Liver (tissue), 9 donors: ENCODE results near the gene NPRL2. TPM values are rescaled to one million over a fixed set of nuclear protein-coding genes. Genes with fewer than 3 reads are reported as not detected.
A peak's percentile ranks its signal among the peaks of the same experiment; 100 is the strongest.

Source experiments
- DNase-seq: peaks from one replicate; pipeline ENCODE4 v3.0.0-alpha.2; 2017; ENCODE audit warnings: low spot score
- H3K27ac ChIP-seq, 2 donors: one replicate each; pipeline ENCODE4 v1.7.0; 2013; ENCODE audit warnings: inconsistent platforms in 2 of 2, low read length in 2 of 2, control low read depth in 1 of 2, low read depth in 1 of 2, mild to moderate bottlenecking in 1 of 2
- H3K27me3 ChIP-seq, 4 donors: one replicate each; pipeline versions ENCODE4 v1.6.1 to v1.7.0; 2013; ENCODE audit warnings: low read length in 3 of 4, inconsistent platforms in 1 of 4, mild to moderate bottlenecking in 1 of 4, moderate library complexity in 1 of 4; ENCODE audit not compliant: control insufficient read depth in 4 of 4, insufficient read depth in 4 of 4
- H3K36me3 ChIP-seq, 4 donors: one replicate each; pipeline versions ENCODE4 v1.6.1 to v1.7.0; 2013; ENCODE audit warnings: low read length in 3 of 4, mild to moderate bottlenecking in 3 of 4, low read depth in 1 of 4, moderate library complexity in 1 of 4; ENCODE audit not compliant: control insufficient read depth in 4 of 4, insufficient read depth in 3 of 4
- H3K4me1 ChIP-seq, 4 donors: one replicate each; pipeline versions ENCODE4 v1.6.1 to v1.7.0; 2013; ENCODE audit warnings: low read length in 3 of 4, mild to moderate bottlenecking in 3 of 4, moderate library complexity in 1 of 4; ENCODE audit not compliant: control insufficient read depth in 4 of 4, insufficient read depth in 4 of 4
- H3K4me3 ChIP-seq, 3 donors: one replicate each; pipeline versions ENCODE4 v1.6.1 to v1.7.0; 2013; ENCODE audit warnings: low read length in 3 of 3, control low read depth in 1 of 3, low read depth in 1 of 3, mild to moderate bottlenecking in 1 of 3
- H3K9ac ChIP-seq, 2 donors: one replicate each; pipeline ENCODE4 v1.7.0; 2013; ENCODE audit warnings: low read length in 2 of 2, mild to moderate bottlenecking in 2 of 2, moderate library complexity in 2 of 2, control low read depth in 1 of 2, low read depth in 1 of 2
- H3K9me3 ChIP-seq, 4 donors: one replicate each; pipeline versions ENCODE4 v1.6.1 to v1.7.0; 2013; ENCODE audit warnings: low read length in 3 of 4; ENCODE audit not compliant: control insufficient read depth in 4 of 4
- EGR1 ChIP-seq, 2 donors: IDR thresholded peaks; 2 replicates each; pipeline ENCODE4 v1.6.1; 2016 to 2018; ENCODE audit warnings: antibody characterized with exemption in 2 of 2, low read depth in 2 of 2
- FOXA1 ChIP-seq: IDR thresholded peaks from 2 replicates; pipeline ENCODE4 v1.6.1; 2016; ENCODE audit warnings: antibody characterized with exemption
- FOXA2 ChIP-seq: IDR thresholded peaks from 2 replicates; pipeline ENCODE4 v1.6.1; 2016; ENCODE audit warnings: antibody characterized with exemption
- GABPA ChIP-seq, 2 donors: IDR thresholded peaks in 1 of 2; conservative IDR thresholded peaks in 1 of 2; 2 replicates each; pipeline ENCODE4 v1.6.1; 2016; ENCODE audit warnings: antibody characterized with exemption in 2 of 2, mild to moderate bottlenecking in 1 of 2, moderate library complexity in 1 of 2
- HNF4A ChIP-seq, 2 donors: conservative IDR thresholded peaks; 2 replicates each; pipeline ENCODE4 v1.6.1; 2016; ENCODE audit warnings: antibody characterized with exemption in 2 of 2, mild to moderate bottlenecking in 2 of 2
- JUND ChIP-seq, 2 donors: IDR thresholded peaks; 2 replicates each; pipeline ENCODE4 v1.6.1; 2016; ENCODE audit warnings: antibody characterized with exemption in 2 of 2
- NR2F2 ChIP-seq: IDR thresholded peaks from 2 replicates; pipeline ENCODE4 v1.6.1; 2016; ENCODE audit warnings: antibody characterized with exemption
- RAD21 ChIP-seq, 2 donors: IDR thresholded peaks; 2 replicates each; pipeline ENCODE4 v1.6.1; 2016; ENCODE audit warnings: antibody characterized with exemption in 2 of 2, mild to moderate bottlenecking in 2 of 2
- RXRA ChIP-seq, 2 donors: IDR thresholded peaks; 2 replicates each; pipeline ENCODE4 v1.6.1; 2017 to 2018; ENCODE audit warnings: antibody characterized with exemption in 2 of 2, mild to moderate bottlenecking in 1 of 2
- TAF1 ChIP-seq: conservative IDR thresholded peaks from 2 replicates; pipeline ENCODE4 v1.6.1; 2016; ENCODE audit warnings: antibody characterized with exemption, mild to moderate bottlenecking
- YY1 ChIP-seq: IDR thresholded peaks from 2 replicates; pipeline ENCODE4 v1.6.1; 2016; ENCODE audit warnings: antibody characterized with exemption, mild to moderate bottlenecking
- WGBS: extraction: QIAGEN DNeasy Blood & Tissue Kit; methylation state at CpG from one replicate; pipeline ENCODE4 v1.1.7; 2013; 5-methylcytosine and 5-hydroxymethylcytosine counted together
- polyA plus RNA-seq, 2 donors: library from polyadenylated mRNA; stranded (reverse) in 1 of 2; unstranded in 1 of 2; fragments of 200-250 nt in 1 of 2; fragments of >200 nt in 1 of 2; fragmentation: Nextera tagmentation in 1 of 2; extraction: Ambion mirVana in 1 of 2; gene quantifications; one replicate each; pipeline versions ENCODE4 v1.2.1 to v1.2.3, GENCODE V29; 2013 to 2015
- total RNA-seq, 2 donors: library from RNA; depleted of rRNA; stranded (reverse); fragments of >200 nt; gene quantifications; one replicate each; pipeline ENCODE4 v1.2.3, GENCODE V29; 2014
- TF ChIP-seq, protein P1 (sequence below): IDR thresholded peaks from 2 replicates; pipeline ENCODE4 v1.6.1; 2016; ENCODE audit warnings: antibody characterized with exemption
- TF ChIP-seq, protein P2 (sequence below): IDR thresholded peaks from 2 replicates; pipeline ENCODE4 v1.6.1; 2016; ENCODE audit warnings: antibody characterized with exemption, mild to moderate bottlenecking
- TF ChIP-seq, protein P3 (sequence below): fragments of 150-350 bp; IDR thresholded peaks from 2 replicates; pipeline ENCODE4 v1.5.1; 2017; ENCODE audit warnings: improper control_type of control experiment, low read depth, low read length; ENCODE audit not compliant: missing input control
- TF ChIP-seq, protein P4 (sequence below): IDR thresholded peaks from 2 replicates; pipeline ENCODE4 v1.6.1; 2016; ENCODE audit warnings: antibody characterized with exemption
- TF ChIP-seq, protein P5 (sequence below): IDR thresholded peaks from 2 replicates; pipeline ENCODE4 v1.6.1; 2016; ENCODE audit warnings: antibody characterized with exemption
- donor health status: healthy.
- donor health status: healthy.
- donor health status: healthy.
- donor health status: healthy.
- donor health status: healthy.

Gene NPRL2
- total and polyA plus RNA-seq, 4 donors = 11.3 to 17.3 (median 14.0) TPM

DNA sequence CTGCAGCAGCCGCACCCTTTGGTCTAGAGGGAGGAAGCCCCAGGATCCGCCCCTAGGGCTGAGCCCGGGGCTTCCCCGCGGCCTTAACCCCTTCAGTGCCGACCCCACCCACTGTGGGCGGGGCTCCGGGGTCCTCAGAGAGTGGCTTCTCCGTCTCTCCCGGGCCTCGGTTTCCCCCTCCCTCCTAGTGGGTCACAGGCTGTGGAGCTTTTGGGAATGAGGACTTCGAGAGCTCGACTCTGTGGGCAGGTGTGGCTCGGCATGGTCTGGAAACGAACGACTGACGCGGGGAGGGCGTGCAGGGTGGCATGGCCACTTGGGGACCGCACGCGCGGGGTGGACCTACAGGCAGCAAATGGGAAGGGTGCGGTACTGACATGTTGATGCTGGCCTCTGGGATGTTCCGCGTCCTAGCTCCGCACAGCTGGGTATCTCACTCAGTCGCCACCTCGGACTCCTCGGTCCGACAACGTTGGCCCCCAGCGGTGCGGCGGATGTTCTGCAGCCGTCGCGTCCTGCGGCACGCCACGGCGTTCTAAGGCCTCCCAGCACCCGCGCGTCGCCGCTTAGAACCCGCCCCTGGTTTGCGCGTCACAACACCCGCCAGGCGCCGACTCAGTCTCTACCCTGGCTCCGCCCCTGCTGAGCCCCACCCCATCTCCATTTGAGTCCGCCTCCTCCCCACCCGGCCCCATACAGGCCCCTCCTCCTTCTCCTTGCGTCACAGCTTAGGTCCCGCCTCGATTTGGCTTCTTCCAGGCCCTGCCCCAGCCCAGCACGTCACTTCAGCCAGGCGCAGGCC lies 51.5 kb downstream of the NPRL2 start, which contains the start of the genes HYAL3 and NAA80:
TSS of gene HYAL3 (minus strand) at position 570 of the 802 bp plus-strand sequence. CDS start 3,803 bp downstream, outside the sequence.
TSS of gene NAA80 (minus strand) at position 570 of the 802 bp plus-strand sequence. CDS start 1,942 bp downstream, outside the sequence.
- no peaks in the 10 kb centered on the region for H3K9me3 ChIP-seq
- DNase-seq = peak; percentile 99
- H3K9ac ChIP-seq = peak within 1 kb of the TSS; percentile 81 to 90
- H3K27me3 ChIP-seq = no peaks in the 10 kb centered on the region
- TF ChIP-seq RAD21 (IDR thresholded peaks at IDR 0.05) = no peak
- TF ChIP-seq TAF1 = peak; percentile 66
- TF ChIP-seq FOXA1 = no peak
- peak; percentile 55 for TF ChIP-seq YY1
- TF ChIP-seq, protein P1, sequence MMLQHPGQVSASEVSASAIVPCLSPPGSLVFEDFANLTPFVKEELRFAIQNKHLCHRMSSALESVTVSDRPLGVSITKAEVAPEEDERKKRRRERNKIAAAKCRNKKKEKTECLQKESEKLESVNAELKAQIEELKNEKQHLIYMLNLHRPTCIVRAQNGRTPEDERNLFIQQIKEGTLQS = peak; percentile 69
- TF ChIP-seq HNF4A (conservative IDR thresholded peaks at IDR 0.05) = no peak
- TF ChIP-seq, protein P2, sequence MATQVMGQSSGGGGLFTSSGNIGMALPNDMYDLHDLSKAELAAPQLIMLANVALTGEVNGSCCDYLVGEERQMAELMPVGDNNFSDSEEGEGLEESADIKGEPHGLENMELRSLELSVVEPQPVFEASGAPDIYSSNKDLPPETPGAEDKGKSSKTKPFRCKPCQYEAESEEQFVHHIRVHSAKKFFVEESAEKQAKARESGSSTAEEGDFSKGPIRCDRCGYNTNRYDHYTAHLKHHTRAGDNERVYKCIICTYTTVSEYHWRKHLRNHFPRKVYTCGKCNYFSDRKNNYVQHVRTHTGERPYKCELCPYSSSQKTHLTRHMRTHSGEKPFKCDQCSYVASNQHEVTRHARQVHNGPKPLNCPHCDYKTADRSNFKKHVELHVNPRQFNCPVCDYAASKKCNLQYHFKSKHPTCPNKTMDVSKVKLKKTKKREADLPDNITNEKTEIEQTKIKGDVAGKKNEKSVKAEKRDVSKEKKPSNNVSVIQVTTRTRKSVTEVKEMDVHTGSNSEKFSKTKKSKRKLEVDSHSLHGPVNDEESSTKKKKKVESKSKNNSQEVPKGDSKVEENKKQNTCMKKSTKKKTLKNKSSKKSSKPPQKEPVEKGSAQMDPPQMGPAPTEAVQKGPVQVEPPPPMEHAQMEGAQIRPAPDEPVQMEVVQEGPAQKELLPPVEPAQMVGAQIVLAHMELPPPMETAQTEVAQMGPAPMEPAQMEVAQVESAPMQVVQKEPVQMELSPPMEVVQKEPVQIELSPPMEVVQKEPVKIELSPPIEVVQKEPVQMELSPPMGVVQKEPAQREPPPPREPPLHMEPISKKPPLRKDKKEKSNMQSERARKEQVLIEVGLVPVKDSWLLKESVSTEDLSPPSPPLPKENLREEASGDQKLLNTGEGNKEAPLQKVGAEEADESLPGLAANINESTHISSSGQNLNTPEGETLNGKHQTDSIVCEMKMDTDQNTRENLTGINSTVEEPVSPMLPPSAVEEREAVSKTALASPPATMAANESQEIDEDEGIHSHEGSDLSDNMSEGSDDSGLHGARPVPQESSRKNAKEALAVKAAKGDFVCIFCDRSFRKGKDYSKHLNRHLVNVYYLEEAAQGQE = no peak
- TF ChIP-seq, protein P3, sequence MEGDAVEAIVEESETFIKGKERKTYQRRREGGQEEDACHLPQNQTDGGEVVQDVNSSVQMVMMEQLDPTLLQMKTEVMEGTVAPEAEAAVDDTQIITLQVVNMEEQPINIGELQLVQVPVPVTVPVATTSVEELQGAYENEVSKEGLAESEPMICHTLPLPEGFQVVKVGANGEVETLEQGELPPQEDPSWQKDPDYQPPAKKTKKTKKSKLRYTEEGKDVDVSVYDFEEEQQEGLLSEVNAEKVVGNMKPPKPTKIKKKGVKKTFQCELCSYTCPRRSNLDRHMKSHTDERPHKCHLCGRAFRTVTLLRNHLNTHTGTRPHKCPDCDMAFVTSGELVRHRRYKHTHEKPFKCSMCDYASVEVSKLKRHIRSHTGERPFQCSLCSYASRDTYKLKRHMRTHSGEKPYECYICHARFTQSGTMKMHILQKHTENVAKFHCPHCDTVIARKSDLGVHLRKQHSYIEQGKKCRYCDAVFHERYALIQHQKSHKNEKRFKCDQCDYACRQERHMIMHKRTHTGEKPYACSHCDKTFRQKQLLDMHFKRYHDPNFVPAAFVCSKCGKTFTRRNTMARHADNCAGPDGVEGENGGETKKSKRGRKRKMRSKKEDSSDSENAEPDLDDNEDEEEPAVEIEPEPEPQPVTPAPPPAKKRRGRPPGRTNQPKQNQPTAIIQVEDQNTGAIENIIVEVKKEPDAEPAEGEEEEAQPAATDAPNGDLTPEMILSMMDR = peak; percentile 33
- no peak for TF ChIP-seq RXRA (IDR thresholded peaks at IDR 0.05)
- no peak for TF ChIP-seq GABPA (IDR thresholded peaks at IDR 0.05 in 1 of 2, conservative IDR thresholded peaks at IDR 0.05 in 1 of 2)
- no peak for TF ChIP-seq EGR1 (IDR thresholded peaks at IDR 0.05; ENCODE audit: low read depth in 2 of 2)
- TF ChIP-seq, protein P4, sequence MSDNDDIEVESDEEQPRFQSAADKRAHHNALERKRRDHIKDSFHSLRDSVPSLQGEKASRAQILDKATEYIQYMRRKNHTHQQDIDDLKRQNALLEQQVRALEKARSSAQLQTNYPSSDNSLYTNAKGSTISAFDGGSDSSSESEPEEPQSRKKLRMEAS = no peak
- under 1% methylated on average over 61 of the region's 61 CpGs for WGBS
- peak within 1 kb of the TSS; percentile 54 to 86 (median 67) for H3K4me3 ChIP-seq
- peaks cover 0 to 3% (median 0%) of the 10 kb centered on the region in 4 donors for H3K36me3 ChIP-seq
- peak within 1 kb of the TSS; percentile 84 to 95 for H3K27ac ChIP-seq
- H3K4me1 ChIP-seq = peaks cover 12 to 49% (median 31%) of the 10 kb centered on the region in 4 donors

DNA sequence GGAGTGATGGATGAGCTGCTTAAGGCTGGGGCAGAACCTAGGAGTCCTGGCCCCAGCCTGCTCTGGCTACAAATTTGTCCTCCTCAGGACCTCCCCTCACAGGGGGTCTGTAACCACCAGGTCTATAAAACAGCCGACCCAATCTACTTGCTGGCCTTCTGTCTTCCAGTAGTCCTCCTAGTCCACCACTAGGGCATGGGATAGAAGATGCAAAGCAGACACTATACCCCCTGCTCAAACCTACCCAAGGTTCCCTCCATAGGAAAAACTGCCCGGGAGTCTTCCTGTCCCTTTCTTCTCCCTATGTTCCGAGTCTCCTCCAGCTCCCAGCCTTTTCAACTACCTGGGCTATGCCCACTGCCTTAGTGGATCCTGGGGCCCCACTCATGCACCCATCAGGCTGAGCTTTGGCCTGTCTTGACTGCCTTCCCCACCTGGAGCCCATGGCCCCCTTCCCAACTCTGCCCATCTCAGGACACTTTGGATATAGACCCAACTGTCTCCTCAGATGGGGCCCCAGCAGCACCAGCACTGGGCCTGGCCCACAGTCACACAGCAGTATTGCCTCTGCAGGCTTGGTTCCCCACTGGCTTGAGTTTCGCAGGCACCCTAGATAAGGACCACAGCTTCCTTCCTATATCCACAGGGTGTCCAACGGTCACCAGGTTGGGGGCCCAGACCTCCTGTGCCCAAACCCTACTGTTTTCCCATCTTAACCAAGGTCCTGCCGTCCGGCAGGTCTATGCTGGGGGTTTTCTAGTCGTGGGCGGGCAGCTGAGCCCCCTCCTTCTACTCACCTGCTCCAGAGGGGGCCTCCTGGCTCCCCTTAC lies 52.5 kb downstream of the NPRL2 start:
- Histone ChIP-seq H3K36me3 (peaks cover 0 to 3% (median 0%) of the 10 kb centered on the region in 4 donors), H3K4me1 (peaks cover 10 to 46% (median 27%) of the 10 kb centered on the region in 4 donors), H3K27ac (peak overlapping the region; percentile 84 to 95), H3K9me3 (no peaks in the 10 kb centered on the region), H3K27me3 (no peaks in the 10 kb centered on the region), H3K4me3 (peak overlapping the region in 2 of 3 donors; percentile 54 to 67), H3K9ac (peak overlapping the region; percentile 81 to 90)
- DNase-seq = peak; percentile 50
- 66% methylated on average over 9 of the region's 9 CpGs for WGBS
- TF ChIP-seq, protein P3 = peak; percentile 9
- TF ChIP-seq FOXA1 (no peak), FOXA2 (no peak), GABPA (IDR thresholded peaks at IDR 0.05 in 1 of 2, conservative IDR thresholded peaks at IDR 0.05 in 1 of 2) (no peak), JUND (IDR thresholded peaks at IDR 0.05) (no peak), NR2F2 (no peak), YY1 (no peak)
- TF ChIP-seq, protein P5, sequence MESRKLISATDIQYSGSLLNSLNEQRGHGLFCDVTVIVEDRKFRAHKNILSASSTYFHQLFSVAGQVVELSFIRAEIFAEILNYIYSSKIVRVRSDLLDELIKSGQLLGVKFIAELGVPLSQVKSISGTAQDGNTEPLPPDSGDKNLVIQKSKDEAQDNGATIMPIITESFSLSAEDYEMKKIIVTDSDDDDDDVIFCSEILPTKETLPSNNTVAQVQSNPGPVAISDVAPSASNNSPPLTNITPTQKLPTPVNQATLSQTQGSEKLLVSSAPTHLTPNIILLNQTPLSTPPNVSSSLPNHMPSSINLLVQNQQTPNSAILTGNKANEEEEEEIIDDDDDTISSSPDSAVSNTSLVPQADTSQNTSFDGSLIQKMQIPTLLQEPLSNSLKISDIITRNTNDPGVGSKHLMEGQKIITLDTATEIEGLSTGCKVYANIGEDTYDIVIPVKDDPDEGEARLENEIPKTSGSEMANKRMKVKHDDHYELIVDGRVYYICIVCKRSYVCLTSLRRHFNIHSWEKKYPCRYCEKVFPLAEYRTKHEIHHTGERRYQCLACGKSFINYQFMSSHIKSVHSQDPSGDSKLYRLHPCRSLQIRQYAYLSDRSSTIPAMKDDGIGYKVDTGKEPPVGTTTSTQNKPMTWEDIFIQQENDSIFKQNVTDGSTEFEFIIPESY = no peak
